Stimulated activated naive B cell treated with anti-CD40 and anti-IgM and Interleukin-4, amounts not matched to agents 10 μg/mL and 1 μg/mL and 100 μg/mL, for 72 hours (primary cell): ENCODE measurements around the gene FAM221B.

Experiments used
- ATAC-seq, 2 donors: fragments of 150-1000 bp; cut with Tn5 transposase; replicated peaks; 2 replicates each; pipeline ENCODE4 v1.10.0; 2021; ENCODE audit warnings: moderate library complexity in 1 of 2
- DNase-seq: peaks from one replicate; pipeline ENCODE4 v3.0.0; 2021
- H3K27ac Mint-ChIP-seq: one replicate; pipeline ENCODE4 v1.8.0; 2022; ENCODE audit warnings: mild to moderate bottlenecking, mixed read lengths
- H3K27me3 Mint-ChIP-seq, 2 donors: one replicate each; pipeline ENCODE4 v1.8.0; 2022; ENCODE audit warnings: mixed read lengths in 2 of 2
- H3K36me3 Mint-ChIP-seq, 2 donors: one replicate each; pipeline ENCODE4 v1.8.0; 2022; ENCODE audit warnings: mixed read lengths in 2 of 2, mild to moderate bottlenecking in 1 of 2
- H3K4me1 Mint-ChIP-seq, 2 donors: one replicate each; pipeline ENCODE4 v1.8.0; 2022; ENCODE audit warnings: mixed read lengths in 2 of 2, mild to moderate bottlenecking in 1 of 2
- H3K4me3 Mint-ChIP-seq, 2 donors: one replicate each; pipeline ENCODE4 v1.8.0; 2022; ENCODE audit warnings: mild to moderate bottlenecking in 2 of 2, mixed read lengths in 2 of 2, moderate library complexity in 1 of 2
- H3K9me3 Mint-ChIP-seq, 2 donors: one replicate each; pipeline ENCODE4 v1.8.0; 2022; ENCODE audit warnings: mixed read lengths in 2 of 2, mild to moderate bottlenecking in 1 of 2

The FAM221B gene

DNA sequence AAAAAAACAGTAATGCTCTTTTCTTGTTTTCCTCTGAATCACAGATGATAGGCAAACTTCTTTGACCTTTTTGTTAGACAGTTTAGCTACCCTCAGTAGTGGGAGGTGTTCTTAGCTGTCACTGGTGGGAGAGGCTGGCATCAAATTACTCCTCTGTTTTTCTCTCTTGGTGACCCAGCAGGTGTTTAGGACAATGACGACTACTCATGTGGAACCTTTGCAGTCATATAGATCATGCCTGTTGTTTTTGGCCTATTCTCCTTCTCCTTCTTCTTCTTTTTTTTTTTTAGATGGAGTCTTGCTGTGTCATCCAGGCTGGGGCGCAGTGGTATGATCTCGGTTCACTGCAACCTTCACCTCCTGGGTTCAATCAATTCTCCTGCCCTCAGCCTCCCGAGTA lies 52.5 kb downstream of the FAM221B start:
- H3K36me3 Mint-ChIP-seq, result peaks cover 6 to 17% of the 10 kb centered on the region in 2 donors
- H3K27ac Mint-ChIP-seq, result peak overlapping the region; percentile 96
- peak; percentile 99 to 100 for ATAC-seq
- peaks cover 11 to 31% of the 10 kb centered on the region in 2 donors for H3K4me1 Mint-ChIP-seq
- peaks cover 0 to 1% of the 10 kb centered on the region in 2 donors for H3K9me3 Mint-ChIP-seq
- no peaks in the 10 kb centered on the region for H3K27me3 Mint-ChIP-seq
- H3K4me3 Mint-ChIP-seq, result peak overlapping the region in 1 of 2 donors; percentile 29
- DNase-seq, result peak; percentile 53

GRCh38 chr9:35774907-35775635 lies 53.5 kb downstream of the FAM221B start:
- no peak overlapping the region for H3K4me3 Mint-ChIP-seq
- H3K9me3 Mint-ChIP-seq, result no peaks in the 10 kb centered on the region
- peak overlapping the region; percentile 96 for H3K27ac Mint-ChIP-seq
- ATAC-seq (no peak), DNase-seq (no peak)
- H3K4me1 Mint-ChIP-seq, result peaks cover 11 to 31% of the 10 kb centered on the region in 2 donors
- H3K27me3 Mint-ChIP-seq, result no peaks in the 10 kb centered on the region
- H3K36me3 Mint-ChIP-seq, result peaks cover 1 to 10% of the 10 kb centered on the region in 2 donors

DNA sequence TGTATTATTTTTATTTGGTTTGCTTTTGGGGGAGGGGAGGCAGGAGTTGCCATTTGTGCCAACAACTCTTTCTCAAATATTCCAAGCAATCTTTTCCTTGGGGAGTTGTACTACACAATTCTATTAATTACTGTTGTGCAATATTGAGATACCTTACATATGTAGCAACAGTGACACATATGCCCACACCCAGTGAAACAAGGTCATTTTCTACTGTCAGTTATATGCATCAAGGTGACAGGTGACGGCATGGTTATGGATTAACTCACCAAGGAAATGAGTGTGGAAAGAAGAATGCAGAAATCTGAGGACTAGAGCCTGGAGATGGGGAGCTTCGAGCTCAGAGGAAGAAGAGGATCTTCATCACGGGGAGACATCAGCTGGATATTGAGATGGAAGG lies 56.6 kb downstream of the FAM221B start:
- Mint-ChIP-seq H3K27me3 (no peaks in the 10 kb centered on the region), H3K4me1 (peaks cover 11 to 27% of the 10 kb centered on the region in 2 donors), H3K27ac (no peak overlapping the region), H3K4me3 (no peak overlapping the region), H3K36me3 (peaks cover 0 to 4% of the 10 kb centered on the region in 2 donors), H3K9me3 (no peaks in the 10 kb centered on the region)
- ATAC-seq, result no peak
- no peak for DNase-seq

- H3K36me3 Mint-ChIP-seq, result peaks cover 0 to 4% of the 10 kb centered on the region in 2 donors
- no peaks in the 10 kb centered on the region for H3K27me3 Mint-ChIP-seq
- ATAC-seq, result no peak
- no peak for DNase-seq
- H3K4me1 Mint-ChIP-seq, result peaks cover 11 to 25% of the 10 kb centered on the region in 2 donors
- no peak overlapping the region for H3K27ac Mint-ChIP-seq
- no peaks in the 10 kb centered on the region for H3K9me3 Mint-ChIP-seq
- no peak overlapping the region for H3K4me3 Mint-ChIP-seq
Observed at GRCh38 chr9:35771534-35771933, 57.0 kb downstream of the FAM221B start.

- no peak for ATAC-seq
- Mint-ChIP-seq H3K4me3 (no peak overlapping the region), H3K36me3 (peaks cover 0 to 4% of the 10 kb centered on the region in 2 donors), H3K27ac (no peak overlapping the region), H3K27me3 (no peaks in the 10 kb centered on the region), H3K9me3 (no peaks in the 10 kb centered on the region), H3K4me1 (peaks cover 9 to 20% of the 10 kb centered on the region in 2 donors)
- no peak for DNase-seq
Observed at GRCh38 chr9:35771075-35771433, 57.5 kb downstream of the FAM221B start.

DNA sequence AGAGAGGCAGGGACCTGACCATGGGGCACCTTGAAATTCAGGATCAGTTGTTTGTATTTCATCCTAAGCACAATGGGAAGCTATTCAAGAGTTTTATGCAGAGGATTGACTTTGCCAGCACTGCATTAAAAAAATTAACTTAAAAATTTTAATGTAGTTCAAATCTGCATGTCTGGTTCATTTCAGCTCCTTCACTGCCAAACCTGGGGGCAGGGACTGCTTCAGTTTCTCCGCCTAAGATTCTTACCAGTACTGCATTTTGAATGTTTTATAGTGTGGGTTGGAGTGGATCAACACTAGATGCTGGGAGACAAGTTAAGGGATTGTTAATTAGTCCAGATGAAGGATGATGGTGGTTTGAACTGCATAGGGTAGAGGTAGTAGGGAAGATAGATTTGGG lies 58.8 kb downstream of the FAM221B start:
- H3K4me1 Mint-ChIP-seq, result peaks cover 0 to 7% of the 10 kb centered on the region in 2 donors
- no peak for DNase-seq
- ATAC-seq, result no peak
- H3K9me3 Mint-ChIP-seq, result no peaks in the 10 kb centered on the region
- H3K36me3 Mint-ChIP-seq, result no peaks in the 10 kb centered on the region
- H3K27me3 Mint-ChIP-seq, result no peaks in the 10 kb centered on the region
- H3K27ac Mint-ChIP-seq, result no peak overlapping the region
- no peak overlapping the region for H3K4me3 Mint-ChIP-seq

GRCh38 chr9:35767458-35767857 lies 61.1 kb downstream of the FAM221B start:
- no peaks in the 10 kb centered on the region for H3K27me3 Mint-ChIP-seq
- H3K4me1 Mint-ChIP-seq, result no peaks in the 10 kb centered on the region
- H3K27ac Mint-ChIP-seq, result no peak overlapping the region
- DNase-seq, result no peak
- no peak overlapping the region for H3K4me3 Mint-ChIP-seq
- H3K9me3 Mint-ChIP-seq, result no peaks in the 10 kb centered on the region
- ATAC-seq, result no peak
- H3K36me3 Mint-ChIP-seq, result peaks cover 3 to 4% of the 10 kb centered on the region in 2 donors

DNA sequence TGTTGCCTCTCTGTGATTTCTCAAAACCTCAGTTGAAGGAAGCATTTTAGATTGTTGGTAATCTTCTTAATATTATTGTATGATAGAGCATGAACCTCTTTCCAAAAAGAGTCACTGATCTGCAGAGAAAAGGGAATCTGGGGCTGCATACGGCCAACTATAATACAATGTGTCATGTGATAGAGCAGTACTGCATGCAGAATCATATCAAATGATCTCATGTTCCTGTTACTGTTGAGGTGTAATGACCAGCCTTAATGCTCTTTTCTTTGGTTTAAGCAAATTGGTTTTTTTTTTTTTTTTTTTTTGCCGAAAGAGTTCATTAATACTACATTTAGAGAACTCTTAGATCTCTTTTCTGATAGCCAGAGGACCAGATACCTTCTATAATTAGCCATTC lies 61.5 kb downstream of the FAM221B start:
- H3K27ac Mint-ChIP-seq, result no peak overlapping the region
- no peak for DNase-seq
- H3K27me3 Mint-ChIP-seq, result no peaks in the 10 kb centered on the region
- peaks cover 3 to 4% of the 10 kb centered on the region in 2 donors for H3K36me3 Mint-ChIP-seq
- H3K4me3 Mint-ChIP-seq, result no peak overlapping the region
- ATAC-seq, result no peak
- no peaks in the 10 kb centered on the region for H3K9me3 Mint-ChIP-seq
- H3K4me1 Mint-ChIP-seq, result peaks cover 0 to 1% of the 10 kb centered on the region in 2 donors
